Endodermal cell (in vitro differentiated cells): Measurements from ENCODE around the gene C3orf49. TPM values are rescaled to one million over a fixed set of nuclear protein-coding genes. Genes with fewer than 3 reads are reported as not detected.
A peak's percentile ranks its signal among the peaks of the same experiment; 100 is the strongest.

Source experiments
- DNase-seq: peaks from one replicate; pipeline ENCODE4 v3.0.0-alpha.2; 2017
- H3K27ac ChIP-seq: 2 replicates; pipeline ENCODE4 v1.5.1; 2013; ENCODE audit warnings: mild to moderate bottlenecking, low read depth, low read length, moderate library complexity
- H3K27me3 ChIP-seq: 2 replicates; pipeline ENCODE4 v1.6.1; 2013; ENCODE audit warnings: mild to moderate bottlenecking, low read length, moderate library complexity; ENCODE audit not compliant: insufficient read depth, control insufficient read depth, poor library complexity, severe bottlenecking
- H3K36me3 ChIP-seq: 2 replicates; pipeline ENCODE4 v1.7.0; 2013; ENCODE audit warnings: mild to moderate bottlenecking, low read length, moderate library complexity; ENCODE audit not compliant: control insufficient read depth, insufficient read depth
- H3K4me1 ChIP-seq: one replicate; pipeline ENCODE4 v1.7.0; 2013; ENCODE audit warnings: low read length; ENCODE audit not compliant: control insufficient read depth, insufficient read depth
- H3K4me3 ChIP-seq: 2 replicates; pipeline ENCODE4 v1.5.1; 2013; ENCODE audit warnings: mild to moderate bottlenecking, low read length, moderate library complexity
- H3K9ac ChIP-seq: 2 replicates; pipeline ENCODE4 v1.6.1; 2013; ENCODE audit warnings: mild to moderate bottlenecking, low read length, moderate library complexity; ENCODE audit not compliant: poor library complexity, severe bottlenecking; ENCODE audit errors: extremely low read depth
- H3K9me3 ChIP-seq: 2 replicates; pipeline ENCODE4 v1.6.1; 2013; ENCODE audit warnings: mild to moderate bottlenecking, low read length, moderate library complexity; ENCODE audit not compliant: control insufficient read depth
- H3K27ac Mint-ChIP-seq: 2 replicates; pipeline ENCODE4 v1.8.0; 2020; ENCODE audit warnings: mixed read lengths
- H3K27me3 Mint-ChIP-seq: 2 replicates; pipeline ENCODE4 v1.8.0; 2021; ENCODE audit warnings: mild to moderate bottlenecking, mixed read lengths; ENCODE audit not compliant: insufficient read depth
- H3K36me3 Mint-ChIP-seq: 2 replicates; pipeline ENCODE4 v1.8.0; 2020; ENCODE audit warnings: low read depth, mixed read lengths
- H3K4me1 Mint-ChIP-seq: 2 replicates; pipeline ENCODE4 v1.8.0; 2020; ENCODE audit warnings: mixed read lengths
- H3K4me3 Mint-ChIP-seq: 2 replicates; pipeline ENCODE4 v1.8.0; 2020; ENCODE audit warnings: mild to moderate bottlenecking, moderate library complexity, mixed read lengths
- H3K9me3 Mint-ChIP-seq: 2 replicates; pipeline ENCODE4 v1.8.0; 2020; ENCODE audit warnings: mild to moderate bottlenecking, mixed read lengths
- CTCF ChIP-seq: fragments of 200-600 bp; sonication (generic); conservative IDR thresholded peaks from 2 replicates; pipeline ENCODE4 v1.5.0; 2021; ENCODE audit warnings: antibody characterized with exemption, mild to moderate bottlenecking
- WGBS, 2 experiments: methylation state at CpG; one replicate each; pipeline versions ENCODE4 v1.1.5 to v1.1.7; 2013; ENCODE audit warnings: missing lambda C conversion rate in 2 of 2, mixed read lengths in 1 of 2; ENCODE audit not compliant: insufficient coverage in 1 of 2, insufficient read length in 1 of 2; 5-methylcytosine and 5-hydroxymethylcytosine counted together
- total RNA-seq, 2 donors: library from RNA; stranded (reverse); fragmentation: NEBNext Ultra II Directional in 1 of 2; extraction: Animal tissue kit (Norgen Biotek cat#: 25700) in 1 of 2; gene quantifications; 2 replicates in 1 of 2; 3 replicates in 1 of 2; pipeline ENCODE4 v1.2.1, GENCODE V29; 2021

The C3orf49 gene
- total RNA-seq, 2 donors from 2014 or later = not detected

GRCh38 chr3:63814237-63814636 lies 4.9 kb upstream of the C3orf49 start:
- Mint-ChIP-seq H3K27me3 (peaks cover 22% of the 10 kb centered on the region), H3K27ac (no peak overlapping the region), H3K36me3 (no peaks in the 10 kb centered on the region), H3K9me3 (no peaks in the 10 kb centered on the region), H3K4me3 (no peak overlapping the region), H3K4me1 (peaks cover 22% of the 10 kb centered on the region)
- peak; percentile 55 for DNase-seq
- Histone ChIP-seq H3K9ac (no peak overlapping the region), H3K4me1 (peaks cover 11% of the 10 kb centered on the region), H3K27me3 (peaks cover 17% of the 10 kb centered on the region), H3K36me3 (no peaks in the 10 kb centered on the region), H3K9me3 (no peaks in the 10 kb centered on the region), H3K27ac (no peak overlapping the region), H3K4me3 (no peak overlapping the region)
- WGBS, 2 experiments = 0 to 70% methylated on average over 1 to 3 of the region's 3 CpGs
- TF ChIP-seq CTCF = no peak

DNA sequence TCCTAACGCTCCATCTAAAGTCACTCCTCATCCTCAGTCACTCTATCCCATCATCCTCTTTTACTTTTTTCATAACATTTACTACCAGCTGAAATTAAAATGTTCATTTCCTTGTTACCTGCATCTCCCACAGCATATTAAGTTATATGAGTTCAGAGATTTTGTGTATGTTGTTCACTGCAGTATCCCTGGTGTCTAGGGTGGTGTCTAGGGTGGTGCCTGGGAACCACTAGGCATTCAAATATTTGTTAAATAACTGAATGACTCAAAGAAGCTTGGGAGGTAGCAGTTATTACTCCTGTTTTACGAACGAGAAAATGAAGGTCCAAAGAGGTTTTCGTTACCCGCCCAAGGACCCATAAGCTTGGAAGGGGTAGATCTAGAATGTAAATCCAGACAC lies 1.9 kb upstream of the C3orf49 start:
- no peak overlapping the region for H3K9ac ChIP-seq
- WGBS, 2 experiments = 92 to 95% methylated on average over 5 of the region's 5 CpGs
- no peak overlapping the region for H3K27ac ChIP-seq
- H3K9me3 ChIP-seq = no peaks in the 10 kb centered on the region
- no peak overlapping the region for H3K4me3 ChIP-seq
- TF ChIP-seq CTCF = no peak
- peaks cover 17% of the 10 kb centered on the region for H3K27me3 ChIP-seq
- peaks cover 22% of the 10 kb centered on the region for H3K4me1 Mint-ChIP-seq
- peaks cover 3% of the 10 kb centered on the region for H3K36me3 Mint-ChIP-seq
- peaks cover 11% of the 10 kb centered on the region for H3K4me1 ChIP-seq
- no peaks in the 10 kb centered on the region for H3K9me3 Mint-ChIP-seq
- H3K36me3 ChIP-seq = no peaks in the 10 kb centered on the region
- no peak overlapping the region for H3K27ac Mint-ChIP-seq
- H3K27me3 Mint-ChIP-seq = peaks cover 22% of the 10 kb centered on the region
- no peak for DNase-seq
- no peak overlapping the region for H3K4me3 Mint-ChIP-seq

- Histone ChIP-seq H3K9me3 (no peaks in the 10 kb centered on the region), H3K36me3 (no peaks in the 10 kb centered on the region), H3K4me1 (peaks cover 10% of the 10 kb centered on the region), H3K27me3 (peaks cover 17% of the 10 kb centered on the region), H3K4me3 (no peak overlapping the region), H3K27ac (no peak overlapping the region), H3K9ac (no peak overlapping the region)
- H3K27me3 Mint-ChIP-seq = peaks cover 18% of the 10 kb centered on the region
- TF ChIP-seq CTCF = peak; percentile 93
- WGBS, 2 experiments = 40 to 55% methylated on average over 6 to 10 of the region's 10 CpGs
- H3K4me3 Mint-ChIP-seq = no peak overlapping the region
- DNase-seq = peak; percentile 84
- peaks cover 5% of the 10 kb centered on the region for H3K36me3 Mint-ChIP-seq
- H3K4me1 Mint-ChIP-seq = peaks cover 18% of the 10 kb centered on the region
- no peaks in the 10 kb centered on the region for H3K9me3 Mint-ChIP-seq
- H3K27ac Mint-ChIP-seq = no peak overlapping the region
Observed at GRCh38 chr3:63818282-63819150, 583 bp upstream of the C3orf49 start.
